ENCODE measurements around the gene CFAP91.

CFAP91 gene

GRCh38 chr3:119663885-119664284 lies 38.9 kb upstream of the CFAP91 start:
- Histone ChIP-seq H3K4me1 (ENCODE audit: control insufficient read depth, insufficient read depth, low read length) (no peaks in the 10 kb centered on the region), H3K9me3 (ENCODE audit: control insufficient read depth, insufficient read depth, low read depth, low read length) (no peaks in the 10 kb centered on the region), H3K4me3 (ENCODE audit: low read depth, low read length) (no peak overlapping the region), H3K36me3 (ENCODE audit: control insufficient read depth in 2 of 2, insufficient read depth in 1 of 2, low read length in 2 of 2) (peaks cover 0 to 19% of the 10 kb centered on the region in 2 experiments; a peak in 1 of 3 replicates), H3K27ac (ENCODE audit: extremely low read depth, low read depth, low read length) (no peak overlapping the region)
- TF ChIP-seq, protein P1, sequence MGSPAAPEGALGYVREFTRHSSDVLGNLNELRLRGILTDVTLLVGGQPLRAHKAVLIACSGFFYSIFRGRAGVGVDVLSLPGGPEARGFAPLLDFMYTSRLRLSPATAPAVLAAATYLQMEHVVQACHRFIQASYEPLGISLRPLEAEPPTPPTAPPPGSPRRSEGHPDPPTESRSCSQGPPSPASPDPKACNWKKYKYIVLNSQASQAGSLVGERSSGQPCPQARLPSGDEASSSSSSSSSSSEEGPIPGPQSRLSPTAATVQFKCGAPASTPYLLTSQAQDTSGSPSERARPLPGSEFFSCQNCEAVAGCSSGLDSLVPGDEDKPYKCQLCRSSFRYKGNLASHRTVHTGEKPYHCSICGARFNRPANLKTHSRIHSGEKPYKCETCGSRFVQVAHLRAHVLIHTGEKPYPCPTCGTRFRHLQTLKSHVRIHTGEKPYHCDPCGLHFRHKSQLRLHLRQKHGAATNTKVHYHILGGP (tag by site-specific recombination; IDR thresholded peaks at IDR 0.05) = no peak
- TF ChIP-seq MZF1 (tag by site-specific recombination; IDR thresholded peaks at IDR 0.05; ENCODE audit: borderline replicate concordance) = no peak
- ChIA-PET CTCF (interaction anchor here (0.6 to 1.3 kb wide), 2 partner anchors 21 to 102 kb away, joined by 3 read pairs; no protein-coding TSS in a partner anchor), POLR2A (interaction anchor here (1.4 kb wide), 1 partner anchor 13 kb away, joined by 5 read pairs; the partner anchor contains the start of gene COX17)

DNA sequence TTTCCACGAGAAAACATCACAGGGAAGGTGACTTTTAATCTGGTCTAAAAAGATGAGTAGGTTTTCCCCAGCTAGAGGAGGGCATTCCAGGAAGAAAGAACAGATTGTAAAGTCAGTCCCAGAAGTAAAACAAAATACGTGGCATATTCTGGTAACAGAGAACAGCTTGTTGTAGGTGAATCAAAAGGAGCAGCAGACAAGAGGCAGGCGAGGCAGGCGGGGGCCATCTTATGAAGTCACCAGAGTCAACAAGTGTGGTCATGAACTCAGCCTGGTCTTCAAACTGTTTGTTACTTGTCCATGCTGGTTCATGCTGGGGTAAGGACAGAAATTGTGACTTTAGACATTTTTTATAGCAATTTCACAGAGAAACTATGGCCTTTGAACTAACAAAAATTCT lies 38.5 kb upstream of the CFAP91 start:
- Histone ChIP-seq H3K9me3 (ENCODE audit: control insufficient read depth, insufficient read depth, low read depth, low read length) (no peaks in the 10 kb centered on the region), H3K27ac (ENCODE audit: extremely low read depth, low read depth, low read length) (no peak overlapping the region), H3K4me3 (ENCODE audit: low read depth, low read length) (no peak overlapping the region), H3K36me3 (ENCODE audit: control insufficient read depth in 2 of 2, insufficient read depth in 1 of 2, low read length in 2 of 2) (peaks cover 0 to 23% of the 10 kb centered on the region in 2 experiments; a peak in 2 of 3 replicates), H3K4me1 (ENCODE audit: control insufficient read depth, insufficient read depth, low read length) (no peaks in the 10 kb centered on the region)
- TF ChIP-seq PRDM1 (tag by site-specific recombination; IDR thresholded peaks at IDR 0.05) = no peak
- TF ChIP-seq SCRT2 (tag by site-specific recombination; IDR thresholded peaks at IDR 0.05) = peak; percentile 75
- CTCF ChIA-PET = interaction anchor here (1.0 to 1.3 kb wide), 2 partner anchors 12 to 21 kb away, joined by 3 read pairs; no protein-coding TSS in a partner anchor
- POLR2A ChIA-PET = no interaction called here

- ChIA-PET POLR2A (no interaction called here), CTCF (interaction anchor here (1.0 kb wide), 1 partner anchor 11 kb away, joined by 3 read pairs; no protein-coding TSS in a partner anchor)
- Histone ChIP-seq H3K9me3 (ENCODE audit: control insufficient read depth, insufficient read depth, low read depth, low read length) (no peaks in the 10 kb centered on the region), H3K4me3 (ENCODE audit: low read depth, low read length) (no peak overlapping the region), H3K27ac (ENCODE audit: extremely low read depth, low read depth, low read length) (no peak overlapping the region), H3K4me1 (ENCODE audit: control insufficient read depth, insufficient read depth, low read length) (no peaks in the 10 kb centered on the region), H3K36me3 (ENCODE audit: control insufficient read depth in 2 of 2, insufficient read depth in 1 of 2, low read length in 2 of 2) (peaks cover 3 to 26% of the 10 kb centered on the region in 2 experiments; a peak in 2 of 3 replicates)
- TF ChIP-seq ZBTB17 (tag by site-specific recombination; IDR thresholded peaks at IDR 0.05) (0 out of 2 replicates have a peak, but pooled peaks have one; percentile 12), ZNF26 (tag by site-specific recombination; IDR thresholded peaks at IDR 0.05) (no peak), GLIS1 (tag by site-specific recombination; IDR thresholded peaks at IDR 0.05) (peak; percentile 24; the same call in 1 of the 2 replicates)
These were observed 37.9 kb upstream of the CFAP91 start for GRCh38 chr3:119664850-119665379.

DNA sequence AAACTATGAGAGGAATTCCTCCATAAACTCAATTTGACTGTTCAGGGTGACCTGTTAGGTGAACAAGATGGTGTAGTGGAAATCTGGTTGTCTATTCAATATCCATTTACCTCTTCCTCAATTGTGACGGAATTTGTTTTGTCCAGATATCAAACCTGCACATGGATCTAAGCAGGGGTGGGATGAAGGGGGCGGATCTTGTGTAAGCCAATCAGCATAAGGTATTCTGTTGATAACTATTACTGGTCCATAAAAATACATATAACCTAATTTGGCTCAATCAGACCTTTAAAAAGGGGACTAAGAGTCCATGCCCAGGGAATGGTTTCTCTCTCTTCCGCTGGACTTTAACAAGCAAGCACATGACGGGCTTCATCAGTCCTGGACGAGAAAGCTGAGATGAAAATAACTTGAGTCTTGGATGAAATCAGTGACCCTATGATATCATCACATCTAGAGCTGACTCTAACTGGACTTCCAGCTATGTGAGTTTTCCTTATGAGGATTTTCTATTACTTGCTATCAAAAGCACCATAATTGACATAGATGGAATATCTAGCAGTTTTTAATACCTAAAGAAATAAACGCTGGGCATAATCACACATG lies 36.8 kb upstream of the CFAP91 start:
- Histone ChIP-seq H3K9me3 (ENCODE audit: control insufficient read depth, insufficient read depth, low read depth, low read length) (no peaks in the 10 kb centered on the region), H3K27ac (ENCODE audit: extremely low read depth, low read depth, low read length) (no peak overlapping the region), H3K36me3 (ENCODE audit: control insufficient read depth in 2 of 2, insufficient read depth in 1 of 2, low read length in 2 of 2) (peaks cover 4 to 37% of the 10 kb centered on the region in 2 experiments; a peak in 2 of 3 replicates), H3K4me3 (ENCODE audit: low read depth, low read length) (no peak overlapping the region), H3K4me1 (ENCODE audit: control insufficient read depth, insufficient read depth, low read length) (no peaks in the 10 kb centered on the region)
- ChIA-PET CTCF (no interaction called here), POLR2A (interaction anchor here (1.1 kb wide), 1 partner anchor 24 kb away, joined by 3 read pairs; no protein-coding TSS in a partner anchor)
- TF ChIP-seq ZNF776 (tag by site-specific recombination; IDR thresholded peaks at IDR 0.05; ENCODE audit: borderline replicate concordance) (no peak), ZNF214 (tag by site-specific recombination; IDR thresholded peaks at IDR 0.05; ENCODE audit: borderline replicate concordance) (no peak), ZNF529 (tag by site-specific recombination; IDR thresholded peaks at IDR 0.05; ENCODE audit: insufficient replicate concordance) (no peak), ZNF26 (tag by site-specific recombination; IDR thresholded peaks at IDR 0.05) (no peak), ZNF280D (tag by site-specific recombination; IDR thresholded peaks at IDR 0.05) (no peak), ZNF48 (tag by site-specific recombination; IDR thresholded peaks at IDR 0.05) (no peak), ZSCAN18 (tag by site-specific recombination; IDR thresholded peaks at IDR 0.05) (no peak)
